HCT116 (cell line): ENCODE measurements around the gene CLDN20. TPM values are rescaled to one million over a fixed set of nuclear protein-coding genes. Genes with fewer than 3 reads are reported as not detected.

Experiments used
- ATAC-seq: fragments of 200-7000 bp; cut with Tn5 transposase; 2 replicates; pipeline ENCODE4 v1.9.1; 2020; ENCODE audit warnings: mild to moderate bottlenecking, moderate library complexity
- BruUV-seq: library from RNA; stranded (reverse); fragments of 400-500 nt; replicated peaks from 2 replicates; lab custom pipeline; 2021; lab: Mats Ljungman, UMichigan
- CTCF ChIA-PET: fragments of 300-600 bp; sonication (Branson Sonifier 250); formaldehyde crosslinking; loops from one replicate; lab custom pipeline; 2021; ENCODE audit warnings: antibody characterized with exemption; lab: Charles Lee
- POLR2A ChIA-PET: fragments of 300-600, 350-600 bp; sonication (Branson Sonifier 250); formaldehyde crosslinking; loops from one replicate; lab custom pipeline; 2021; ENCODE audit warnings: antibody characterized with exemption; lab: Charles Lee
- RAD21 ChIA-PET, 2 experiments: fragments of 300-600 bp; sonication (Branson Sonifier 250); formaldehyde crosslinking; loops; one replicate each; lab custom pipeline; 2023; ENCODE audit warnings: low total read pairs in 2 of 2; ENCODE audit not compliant: uncharacterized antibody in 2 of 2, unreplicated experiment in 2 of 2, low non-redundant PET in 1 of 2; lab: Charles Lee
- DNase-seq: peaks from one replicate; pipeline ENCODE4 v3.0.0-alpha.2; 2010; ENCODE audit warnings: low read depth, low spot score
- H2AFZ ChIP-seq: fragments of 200-600 bp; shearing (Covaris generic), sonication (generic); 2 replicates; pipeline ENCODE4 v1.6.1; 2017; ENCODE audit warnings: low read depth, mixed run types, mixed read lengths, antibody characterized with exemption, low read length; ENCODE audit not compliant: poor library complexity, severe bottlenecking
- H3K27ac ChIP-seq: 2 replicates; pipeline ENCODE4 v1.5.1; 2012; ENCODE audit warnings: low read depth, low read length
- H3K27me3 ChIP-seq: fragments of 200-600 bp; sonication (generic); 2 replicates; pipeline ENCODE4 v1.6.1; 2016; ENCODE audit warnings: mixed run types, low read length, mixed read lengths; ENCODE audit not compliant: insufficient read depth
- H3K36me3 ChIP-seq, 2 experiments: fragments of 200-500 bp in 1 of 2; fragments of 200-600 bp in 1 of 2; sonication (Bioruptor generic) in 1 of 2; sonication (generic) in 1 of 2; 2 replicates each; pipeline versions ENCODE4 v1.5.1 to v1.6.1; 2014 to 2016; ENCODE audit warnings: low read length in 2 of 2, inconsistent platforms in 1 of 2, mixed read lengths in 1 of 2, mixed run types in 1 of 2; ENCODE audit not compliant: insufficient read depth in 2 of 2, control insufficient read depth in 1 of 2
- H3K4me1 ChIP-seq, 2 experiments: fragments of 200-600 bp in 1 of 2; sonication (generic) in 1 of 2; 2 replicates each; pipeline versions ENCODE4 v1.5.1 to v1.6.1; 2012 to 2017; ENCODE audit warnings: low read length in 2 of 2, inconsistent platforms in 1 of 2, mild to moderate bottlenecking in 1 of 2, mixed read lengths in 1 of 2, mixed run types in 1 of 2, moderate library complexity in 1 of 2; ENCODE audit not compliant: insufficient read depth in 2 of 2, control insufficient read depth in 1 of 2
- H3K4me2 ChIP-seq: fragments of 200-600 bp; sonication (generic); 2 replicates; pipeline ENCODE4 v1.6.1; 2017; ENCODE audit warnings: mixed run types, low read length, mixed read lengths
- H3K4me3 ChIP-seq, 2 experiments: fragments of 200-600 bp in 1 of 2; sonication (generic) in 1 of 2; replicated peaks in 1 of 2; 2 replicates each; pipeline ENCODE4 v1.5.1; 2011 to 2016; ENCODE audit warnings: low read length in 2 of 2, control low read depth in 1 of 2, low read depth in 1 of 2, mild to moderate bottlenecking in 1 of 2, mixed read lengths in 1 of 2, mixed run types in 1 of 2
- H3K79me2 ChIP-seq: fragments of 200-600 bp; sonication (generic); 2 replicates; pipeline ENCODE4 v1.6.1; 2017; ENCODE audit warnings: mild to moderate bottlenecking, mixed run types, low read length, moderate library complexity, mixed read lengths; ENCODE audit not compliant: insufficient read depth
- H3K9ac ChIP-seq: fragments of 200-600 bp; sonication (generic); 2 replicates; pipeline ENCODE4 v1.6.1; 2016; ENCODE audit warnings: low read length, mixed read lengths
- H3K9me2 ChIP-seq: fragments of 200-600 bp; sonication (generic), shearing (Covaris generic); 2 replicates; pipeline ENCODE4 v1.6.1; 2017; ENCODE audit warnings: mixed run types, mild to moderate bottlenecking, moderate library complexity; ENCODE audit not compliant: insufficient read depth
- H3K9me3 ChIP-seq, 2 experiments: fragments of 200-500 bp in 1 of 2; fragments of 200-600 bp in 1 of 2; sonication (Bioruptor generic) in 1 of 2; sonication (generic) in 1 of 2; 2 replicates each; pipeline ENCODE4 v1.6.1; 2014 to 2017; ENCODE audit warnings: low read length in 2 of 2, mixed read lengths in 2 of 2, inconsistent platforms in 1 of 2, low read depth in 1 of 2, mild to moderate bottlenecking in 1 of 2, mixed run types in 1 of 2, moderate library complexity in 1 of 2; ENCODE audit not compliant: control insufficient read depth in 1 of 2, insufficient read depth in 1 of 2
- H4K20me1 ChIP-seq: fragments of 200-600 bp; sonication (generic), shearing (Covaris generic); 2 replicates; pipeline ENCODE4 v1.6.1; 2017; ENCODE audit warnings: mixed run types, mild to moderate bottlenecking, moderate library complexity; ENCODE audit not compliant: insufficient read depth
- CEBPB ChIP-seq: IDR thresholded peaks from 2 replicates; pipeline ENCODE4 v1.6.1; 2012; ENCODE audit warnings: low read depth
- CTCF ChIP-seq, 3 experiments: fragments of 200-600 bp in 1 of 3; sonication (generic) in 1 of 3; IDR thresholded peaks in 2 of 3; conservative IDR thresholded peaks in 1 of 3; 2 replicates each; pipeline ENCODE4 v1.5.1; 2012 to 2017; ENCODE audit warnings: low read depth in 2 of 3, low read length in 2 of 3, antibody characterized with exemption in 1 of 3, borderline replicate concordance in 1 of 3, control low read depth in 1 of 3, mild to moderate bottlenecking in 1 of 3, mixed read lengths in 1 of 3, mixed run types in 1 of 3, moderate library complexity in 1 of 3; ENCODE audit not compliant: insufficient read depth in 1 of 3
- FOSL1 ChIP-seq: IDR thresholded peaks from 2 replicates; pipeline ENCODE4 v1.6.1; 2012; ENCODE audit warnings: low read depth
- POLR2A ChIP-seq: IDR thresholded peaks from 2 replicates; pipeline ENCODE4 v1.7.0; 2011; ENCODE audit warnings: borderline replicate concordance; ENCODE audit not compliant: insufficient read depth, insufficient read length; ENCODE audit errors: extremely low read depth
- POLR2AphosphoS5 ChIP-seq: IDR thresholded peaks from 2 replicates; pipeline ENCODE4 v1.6.1; 2011; ENCODE audit warnings: mild to moderate bottlenecking, low read depth, low read length, moderate library complexity
- RAD21 ChIP-seq: IDR thresholded peaks from 2 replicates; pipeline ENCODE4 v1.6.1; 2012; ENCODE audit warnings: low read depth, mild to moderate bottlenecking
- YY1 ChIP-seq: IDR thresholded peaks from 2 replicates; pipeline ENCODE4 v1.6.1; 2011; ENCODE audit warnings: low read length, low read depth, moderate library complexity, mild to moderate bottlenecking; ENCODE audit not compliant: insufficient replicate concordance; ENCODE audit errors: extremely low read depth
- ZNF274 ChIP-seq: fragments of 200-500 bp; sonication (Bioruptor generic); IDR thresholded peaks from 2 replicates; pipeline ENCODE4 v1.6.1; 2014; ENCODE audit warnings: mild to moderate bottlenecking, low read depth, low read length, inconsistent platforms
- intact Hi-C: fragments of 100-400 bp; cut with micrococcal nuclease; formaldehyde crosslinking; loops from 2 replicates; pipeline ENCODE4 v1.10.0; 2022
- total RNA-seq: library from RNA; stranded (reverse); gene quantifications from one replicate; pipeline ENCODE4 v1.2.1, GENCODE V29; 2021; ENCODE audit not compliant: unreplicated experiment

CLDN20 gene
- total RNA-seq, 1 experiment from 2014 or later, result not detected

- H4K20me1 ChIP-seq, result no peaks in the 10 kb centered on the region
- no peak overlapping the region for H3K4me3 ChIP-seq
- H3K27me3 ChIP-seq, result no peaks in the 10 kb centered on the region
- no peaks in the 10 kb centered on the region for H3K4me1 ChIP-seq
- no peak for DNase-seq
- ChIA-PET POLR2A (no interaction called here), RAD21 (no interaction called here), CTCF (no interaction called here)
- no peak overlapping the region for H2AFZ ChIP-seq
- no peak overlapping the region for H3K27ac ChIP-seq
- no TSS peak for BruUV-seq
- H3K9me2 ChIP-seq, result no peaks in the 10 kb centered on the region
- no peak for TF ChIP-seq POLR2AphosphoS5
- TF ChIP-seq ZNF274, result no peak
- no peak for TF ChIP-seq CTCF (IDR thresholded peaks at IDR 0.05 in 2 of 3, conservative IDR thresholded peaks at IDR 0.05 in 1 of 3; ENCODE audit: borderline replicate concordance in 1 of 3, insufficient read depth in 1 of 3, low read depth in 2 of 3, low read length in 2 of 3)
- no peak for TF ChIP-seq YY1
- ATAC-seq, result no peak
- no peaks in the 10 kb centered on the region for H3K79me2 ChIP-seq
- intact Hi-C loops, result loop anchor here (5.0 to 10.0 kb wide), 5 partner anchors 777 to 1722 kb away; no protein-coding TSS in a partner anchor
- no peak overlapping the region for H3K4me2 ChIP-seq
- no peaks in the 10 kb centered on the region for H3K9me3 ChIP-seq
- no peak overlapping the region for H3K9ac ChIP-seq
- H3K36me3 ChIP-seq, result no peaks in the 10 kb centered on the region
Measured at GRCh38 chr6:155324993-155325392, 61.2 kb downstream of the CLDN20 start.

GRCh38 chr6:155325700-155326516, 62.1 kb downstream of the CLDN20 start:
- no peaks in the 10 kb centered on the region for H3K27me3 ChIP-seq
- intact Hi-C loops, result loop anchor here (5.0 to 10.0 kb wide), 5 partner anchors 776 to 1721 kb away; no protein-coding TSS in a partner anchor
- H3K4me3 ChIP-seq, result no peak overlapping the region
- no peak for ATAC-seq
- H3K79me2 ChIP-seq, result no peaks in the 10 kb centered on the region
- no peaks in the 10 kb centered on the region for H3K9me3 ChIP-seq
- no peak overlapping the region for H3K27ac ChIP-seq
- ChIA-PET CTCF (no interaction called here), RAD21 (no interaction called here), POLR2A (no interaction called here)
- H3K36me3 ChIP-seq, result no peaks in the 10 kb centered on the region
- no TSS peak for BruUV-seq
- no peak overlapping the region for H3K9ac ChIP-seq
- TF ChIP-seq CEBPB, result no peak
- TF ChIP-seq RAD21, result no peak
- TF ChIP-seq FOSL1, result no peak
- no peak for TF ChIP-seq POLR2A
- TF ChIP-seq, all 23 proteins: peak for 0
- no peaks in the 10 kb centered on the region for H3K9me2 ChIP-seq
- no peaks in the 10 kb centered on the region for H3K4me1 ChIP-seq
- peak overlapping the region; percentile 62 for H2AFZ ChIP-seq
- H4K20me1 ChIP-seq, result no peaks in the 10 kb centered on the region
- DNase-seq, result no peak
- no peak overlapping the region for H3K4me2 ChIP-seq
